A549 (cell line): Measurements from ENCODE around the gene NUCKS1.

Experiments used
- BHLHE40 ChIP-seq: IDR thresholded peaks from 2 replicates; pipeline ENCODE4 v1.6.1; 2012; ENCODE audit warnings: low read depth, low read length, inconsistent platforms
- CBX8 ChIP-seq: fragments of 200-600 bp; sonication (generic); IDR thresholded peaks from 2 replicates; pipeline ENCODE4 v1.6.1; 2016
- EP300 ChIP-seq, 2 experiments: fragments of >200 bp; sonication (Bioruptor Twin); formaldehyde crosslinking; IDR thresholded peaks; 2 replicates in 1 of 2; 3 replicates in 1 of 2; pipeline ENCODE4 v1.6.1; 2016 to 2017
- MAFK ChIP-seq: fragments of 450-650 bp; IDR thresholded peaks from 2 replicates; pipeline ENCODE4 v1.6.1; 2014; ENCODE audit not compliant: partially characterized antibody
- MAZ ChIP-seq: fragments of 150-350 bp; IDR thresholded peaks from 2 replicates; pipeline ENCODE4 v1.6.1; 2014; ENCODE audit warnings: antibody characterized with exemption, low read depth, low read length, borderline replicate concordance
- POLR2A ChIP-seq: IDR thresholded peaks from 2 replicates; pipeline ENCODE4 v1.6.1; 2012; ENCODE audit warnings: mild to moderate bottlenecking, low read length
- POLR2AphosphoS2 ChIP-seq: conservative IDR thresholded peaks from 2 replicates; pipeline ENCODE4 v1.6.1; 2012; ENCODE audit warnings: low read length, improper control_type of control experiment, inconsistent platforms
- RAD21 ChIP-seq, 2 experiments: fragments of >200 bp in 1 of 2; sonication (Bioruptor Twin) in 1 of 2; formaldehyde crosslinking in 1 of 2; IDR thresholded peaks in 1 of 2; conservative IDR thresholded peaks in 1 of 2; 2 replicates in 1 of 2; 3 replicates in 1 of 2; pipeline ENCODE4 v1.6.1; 2012 to 2018; ENCODE audit warnings: inconsistent platforms in 1 of 2
- RNF2 ChIP-seq: fragments of 200-600 bp; sonication (generic); IDR thresholded peaks from 2 replicates; pipeline ENCODE4 v1.6.1; 2016; ENCODE audit warnings: low read depth, mild to moderate bottlenecking, antibody characterized with exemption, moderate library complexity, borderline replicate concordance
- SMC3 ChIP-seq: fragments of >200 bp; sonication (Bioruptor Twin); formaldehyde crosslinking; IDR thresholded peaks from 3 replicates; pipeline ENCODE4 v1.6.1; 2018; ENCODE audit warnings: inconsistent platforms
- ZFP36 ChIP-seq: fragments of 450-650 bp; IDR thresholded peaks from 2 replicates; pipeline ENCODE4 v1.6.1; 2014; ENCODE audit warnings: borderline replicate concordance; ENCODE audit not compliant: partially characterized antibody
- ZSCAN20 ChIP-seq: fragments of 250-450 bp; sonication (Bioruptor Pico); IDR thresholded peaks from 2 replicates; pipeline ENCODE4 v1.8.0; 2022; ENCODE audit warnings: mild to moderate bottlenecking, moderate library complexity
- TF ChIP-seq, protein P1 (sequence below): fragments of >200 bp; sonication (Bioruptor Twin); formaldehyde crosslinking; IDR thresholded peaks from 3 replicates; pipeline ENCODE4 v1.5.1; 2016
- TF ChIP-seq, protein P2 (sequence below): IDR thresholded peaks from 2 replicates; pipeline ENCODE4 v1.6.1; 2012

DNA sequence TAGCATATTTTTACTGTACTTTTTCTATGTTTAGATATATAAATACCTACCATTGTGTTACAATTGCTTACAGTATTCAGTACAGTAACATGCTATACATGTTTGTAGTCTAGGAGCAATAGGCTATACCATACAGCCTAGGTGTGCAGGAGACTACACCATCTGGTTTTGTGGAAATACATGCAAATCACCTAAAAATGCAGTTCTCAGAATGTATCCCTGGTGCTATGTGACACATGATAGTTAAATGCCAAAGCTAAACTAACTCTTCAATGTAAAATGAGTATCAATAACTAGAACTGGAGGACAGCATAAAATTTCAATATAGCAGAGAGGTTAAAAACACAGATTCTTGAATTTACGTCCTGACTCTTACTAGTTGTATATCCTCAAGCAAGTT is 14.8 kb downstream of the NUCKS1 start:
- TF ChIP-seq, protein P1, sequence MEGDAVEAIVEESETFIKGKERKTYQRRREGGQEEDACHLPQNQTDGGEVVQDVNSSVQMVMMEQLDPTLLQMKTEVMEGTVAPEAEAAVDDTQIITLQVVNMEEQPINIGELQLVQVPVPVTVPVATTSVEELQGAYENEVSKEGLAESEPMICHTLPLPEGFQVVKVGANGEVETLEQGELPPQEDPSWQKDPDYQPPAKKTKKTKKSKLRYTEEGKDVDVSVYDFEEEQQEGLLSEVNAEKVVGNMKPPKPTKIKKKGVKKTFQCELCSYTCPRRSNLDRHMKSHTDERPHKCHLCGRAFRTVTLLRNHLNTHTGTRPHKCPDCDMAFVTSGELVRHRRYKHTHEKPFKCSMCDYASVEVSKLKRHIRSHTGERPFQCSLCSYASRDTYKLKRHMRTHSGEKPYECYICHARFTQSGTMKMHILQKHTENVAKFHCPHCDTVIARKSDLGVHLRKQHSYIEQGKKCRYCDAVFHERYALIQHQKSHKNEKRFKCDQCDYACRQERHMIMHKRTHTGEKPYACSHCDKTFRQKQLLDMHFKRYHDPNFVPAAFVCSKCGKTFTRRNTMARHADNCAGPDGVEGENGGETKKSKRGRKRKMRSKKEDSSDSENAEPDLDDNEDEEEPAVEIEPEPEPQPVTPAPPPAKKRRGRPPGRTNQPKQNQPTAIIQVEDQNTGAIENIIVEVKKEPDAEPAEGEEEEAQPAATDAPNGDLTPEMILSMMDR, result no peak
- TF ChIP-seq POLR2A, result no peak
- no peak for TF ChIP-seq EP300 (IDR thresholded peaks at IDR 0.05)
- TF ChIP-seq SMC3, result no peak
- no peak for TF ChIP-seq POLR2AphosphoS2
- no peak for TF ChIP-seq RNF2
- TF ChIP-seq ZSCAN20 (CRISPR knock-in tag), result no peak
- no peak for TF ChIP-seq MAZ
- TF ChIP-seq BHLHE40, result no peak
- no peak for TF ChIP-seq MAFK
- no peak for TF ChIP-seq RAD21 (conservative IDR thresholded peaks at IDR 0.05 in 1 of 2, IDR thresholded peaks at IDR 0.05 in 1 of 2)
- no peak for TF ChIP-seq ZFP36
- TF ChIP-seq CBX8, result no peak
- TF ChIP-seq, protein P2, sequence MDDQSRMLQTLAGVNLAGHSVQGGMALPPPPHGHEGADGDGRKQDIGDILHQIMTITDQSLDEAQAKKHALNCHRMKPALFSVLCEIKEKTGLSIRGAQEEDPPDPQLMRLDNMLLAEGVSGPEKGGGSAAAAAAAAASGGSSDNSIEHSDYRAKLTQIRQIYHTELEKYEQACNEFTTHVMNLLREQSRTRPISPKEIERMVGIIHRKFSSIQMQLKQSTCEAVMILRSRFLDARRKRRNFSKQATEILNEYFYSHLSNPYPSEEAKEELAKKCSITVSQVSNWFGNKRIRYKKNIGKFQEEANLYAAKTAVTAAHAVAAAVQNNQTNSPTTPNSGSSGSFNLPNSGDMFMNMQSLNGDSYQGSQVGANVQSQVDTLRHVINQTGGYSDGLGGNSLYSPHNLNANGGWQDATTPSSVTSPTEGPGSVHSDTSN, result no peak
